Ovary (tissue), 9 donors: ENCODE data around the gene ZNF837. TPM values are rescaled to one million over a fixed set of nuclear protein-coding genes. Genes with fewer than 3 reads are reported as not detected.

ENCODE experiments used
- DNase-seq, 5 donors: peaks; one replicate each; pipeline ENCODE4 v3.0.0-alpha.2; 2019 to 2020
- H3K27ac ChIP-seq, 2 donors: fragments of 200-600 bp; one replicate each; pipeline versions ENCODE4 v1.5.1 to v1.8.0; 2019 to 2022
- H3K27me3 ChIP-seq: fragments of 200-600 bp; one replicate; pipeline ENCODE4 v1.8.0; 2022
- H3K36me3 ChIP-seq: fragments of 200-600 bp; sonication (generic); one replicate; pipeline ENCODE4 v1.5.1; 2019
- H3K4me1 ChIP-seq: one replicate; pipeline ENCODE4 v1.8.1; 2013; ENCODE audit warnings: mild to moderate bottlenecking, moderate library complexity; ENCODE audit not compliant: insufficient read depth
- H3K4me3 ChIP-seq: fragments of 200-600 bp; sonication (generic); one replicate; pipeline ENCODE4 v1.5.1; 2017
- H3K9me3 ChIP-seq, 2 donors: fragments of 200-600 bp in 1 of 2; sonication (generic) in 1 of 2; one replicate each; pipeline versions ENCODE4 v1.5.1 to v1.8.1; 2013 to 2019; ENCODE audit warnings: mild to moderate bottlenecking in 1 of 2, moderate library complexity in 1 of 2
- EP300 ChIP-seq: sonication (generic); formaldehyde crosslinking; IDR thresholded peaks from one replicate; pipeline ENCODE4 v1.6.1; 2017; ENCODE audit warnings: antibody characterized with exemption
- POLR2A ChIP-seq: fragments of 450-650 bp; IDR thresholded peaks from one replicate; pipeline ENCODE4 v1.6.1; 2017; ENCODE audit warnings: antibody characterized with exemption, mild to moderate bottlenecking, moderate library complexity
- WGBS, 3 donors: extraction: QIAGEN DNeasy Blood & Tissue Kit in 1 of 3; methylation state at CpG; one replicate each; pipeline versions ENCODE4 v1.1.5 to v1.1.7; 2013 to 2017; 5-methylcytosine and 5-hydroxymethylcytosine counted together
- intact Hi-C, 4 donors: fragments of 100-400 bp; cut with DNase I; formaldehyde crosslinking; loops; one replicate each; pipeline versions ENCODE4 v1.11.0 to v1.15.1; 2022 to 2023
- polyA plus RNA-seq, 2 donors: library from polyadenylated mRNA; stranded (reverse); fragments of 200-250 nt in 1 of 2; fragments of 350-450 nt in 1 of 2; fragmentation: Illumina TruSeq in 1 of 2; extraction: RNeasy Lipid Tissue Mini Kit (QIAGEN cat#74804) in 1 of 2; gene quantifications; one replicate each; pipeline ENCODE4 v1.2.3, GENCODE V29; 2013 to 2014
- total RNA-seq, 7 donors: library from RNA; depleted of rRNA in 2 of 7; stranded (reverse); fragments of >200 nt in 2 of 7; fragmentation: NEBNext Ultra II Directional in 3 of 7; extraction: Animal tissue kit (Norgen Biotek cat#: 25700) in 3 of 7; gene quantifications; one replicate each; pipeline versions ENCODE4 v1.1.0 to v1.2.4, GENCODE V29; 2016 to 2023
- TF ChIP-seq, protein P1 (sequence below), 3 donors: fragments of 450-650 bp in 2 of 3; fragments of 200-600 bp in 1 of 3; IDR thresholded peaks; one replicate each; pipeline versions ENCODE4 v1.5.1 to v1.8.0; 2016 to 2022; ENCODE audit warnings: antibody characterized with exemption in 3 of 3, mild to moderate bottlenecking in 1 of 3
- donor health status: DM: no; HTN: no; CAD: no; lungs with moderate emphysema.
- donor health status: DM: no; HTN: no; CAD: no.
- donor health status: Bipolar disorder and iron deficiency.
- donor health status: DM: yes; HTN: yes; CAD: no.
- donor health status: DM: no; HTN: no; CAD: no.
- donor health status: DM: yes; HTN: yes; CAD: no.

Gene ZNF837
- total and polyA plus RNA-seq, 9 donors, result 1.4 to 3.2 (median 2.5) TPM; not detected in 1

DNA sequence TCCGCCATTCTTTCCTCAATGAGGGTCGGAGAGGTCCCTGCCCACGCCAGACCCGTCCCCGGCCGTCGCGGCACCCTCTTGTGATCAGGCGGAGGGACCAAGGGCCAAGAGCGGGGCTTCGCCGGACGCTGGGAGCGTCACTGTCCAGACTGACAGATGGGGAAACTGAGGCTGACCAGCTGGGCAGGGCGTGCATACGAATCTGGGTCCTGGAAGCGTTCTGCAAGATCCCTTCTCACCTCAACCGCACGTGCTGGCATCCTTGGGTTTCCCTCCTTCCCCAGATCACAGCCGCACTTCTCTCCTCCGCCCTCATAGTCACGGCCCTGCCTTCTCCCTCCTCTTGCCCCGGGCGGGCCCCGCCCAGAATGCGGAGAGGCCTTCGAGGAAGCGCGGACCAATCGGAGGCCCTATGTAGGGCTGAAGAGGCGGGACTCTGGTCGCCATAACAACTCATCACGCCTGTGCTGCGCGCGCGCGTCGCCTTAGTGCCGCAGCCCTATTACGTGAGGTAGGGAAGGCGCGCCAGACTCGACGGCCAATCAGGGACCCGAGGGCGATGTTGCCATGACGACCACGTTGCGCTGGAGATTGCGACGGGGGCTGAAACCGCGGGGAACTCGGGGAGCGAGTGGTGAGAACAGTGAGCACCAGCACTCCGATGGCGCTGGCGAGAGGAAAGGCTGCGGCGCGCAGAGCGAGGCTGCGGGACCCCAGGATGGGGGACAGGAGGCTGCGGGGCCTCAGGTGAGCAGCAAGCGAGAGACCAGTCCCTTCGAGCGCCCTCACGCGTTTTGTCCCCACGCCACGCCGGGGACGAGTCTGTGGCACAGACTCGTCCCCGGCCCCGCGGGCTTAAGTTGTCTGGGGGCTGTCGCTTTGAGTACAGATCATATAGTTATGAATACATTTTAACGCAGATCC is 20.3 kb upstream of the ZNF837 start:
- peak; percentile 99 to 100 (median 100) for DNase-seq
- peak overlapping the region; percentile 43 for H3K4me3 ChIP-seq
- intact Hi-C loops, result no loop called here
- no peaks in the 10 kb centered on the region for H3K36me3 ChIP-seq
- peak; percentile 61 for TF ChIP-seq POLR2A
- TF ChIP-seq, protein P1, sequence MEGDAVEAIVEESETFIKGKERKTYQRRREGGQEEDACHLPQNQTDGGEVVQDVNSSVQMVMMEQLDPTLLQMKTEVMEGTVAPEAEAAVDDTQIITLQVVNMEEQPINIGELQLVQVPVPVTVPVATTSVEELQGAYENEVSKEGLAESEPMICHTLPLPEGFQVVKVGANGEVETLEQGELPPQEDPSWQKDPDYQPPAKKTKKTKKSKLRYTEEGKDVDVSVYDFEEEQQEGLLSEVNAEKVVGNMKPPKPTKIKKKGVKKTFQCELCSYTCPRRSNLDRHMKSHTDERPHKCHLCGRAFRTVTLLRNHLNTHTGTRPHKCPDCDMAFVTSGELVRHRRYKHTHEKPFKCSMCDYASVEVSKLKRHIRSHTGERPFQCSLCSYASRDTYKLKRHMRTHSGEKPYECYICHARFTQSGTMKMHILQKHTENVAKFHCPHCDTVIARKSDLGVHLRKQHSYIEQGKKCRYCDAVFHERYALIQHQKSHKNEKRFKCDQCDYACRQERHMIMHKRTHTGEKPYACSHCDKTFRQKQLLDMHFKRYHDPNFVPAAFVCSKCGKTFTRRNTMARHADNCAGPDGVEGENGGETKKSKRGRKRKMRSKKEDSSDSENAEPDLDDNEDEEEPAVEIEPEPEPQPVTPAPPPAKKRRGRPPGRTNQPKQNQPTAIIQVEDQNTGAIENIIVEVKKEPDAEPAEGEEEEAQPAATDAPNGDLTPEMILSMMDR (IDR thresholded peaks at IDR 0.05), result no peak
- 0 to 1% (median 1%) methylated on average over 79 to 80 of the region's 80 CpGs for WGBS, 3 donors
- peak overlapping the region in 1 of 2 donors; percentile 42 for H3K27ac ChIP-seq
- H3K27me3 ChIP-seq, result peaks cover 5% of the 10 kb centered on the region
- H3K4me1 ChIP-seq, result peaks cover 12% of the 10 kb centered on the region
- no peaks in the 10 kb centered on the region for H3K9me3 ChIP-seq

DNA sequence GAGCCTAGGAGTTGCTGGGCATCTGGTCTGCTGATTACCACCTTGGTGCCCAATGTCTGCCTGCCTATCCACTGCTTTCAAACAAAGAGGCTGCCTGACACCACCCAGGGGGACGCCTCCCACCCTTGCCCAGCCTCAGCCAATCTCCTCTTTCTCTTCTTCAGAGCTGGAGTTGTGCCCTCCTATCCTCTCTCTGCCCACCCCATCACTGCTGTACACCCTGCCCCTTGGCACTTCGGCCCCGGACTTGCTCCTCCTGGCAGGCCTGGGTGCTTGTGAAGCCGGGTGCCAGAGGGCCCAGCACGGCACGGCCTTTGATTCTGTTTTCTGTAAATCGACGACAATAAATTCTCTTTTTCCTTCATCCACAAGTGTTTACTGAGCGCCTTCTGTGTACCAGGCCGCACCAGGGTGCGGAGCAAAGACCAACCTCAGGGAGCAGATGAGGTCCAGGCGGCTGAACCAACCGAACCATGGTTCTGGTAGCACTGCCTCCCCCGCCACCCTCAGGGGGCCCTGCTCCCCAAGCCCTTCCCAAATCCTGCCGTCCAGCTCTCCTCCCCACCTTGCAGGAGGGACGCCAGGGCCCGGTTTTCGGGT is 19.6 kb upstream of the ZNF837 start:
- TF ChIP-seq, protein P1 (IDR thresholded peaks at IDR 0.05), result no peak
- TF ChIP-seq POLR2A (no peak), EP300 (no peak)
- no peaks in the 10 kb centered on the region for H3K36me3 ChIP-seq
- WGBS, 3 donors, result 36 to 44% (median 42%) methylated on average over 18 of the region's 18 CpGs
- no peak overlapping the region for H3K27ac ChIP-seq
- H3K4me1 ChIP-seq, result peaks cover 14% of the 10 kb centered on the region
- intact Hi-C loops, result no loop called here
- DNase-seq, result no peak
- no peaks in the 10 kb centered on the region for H3K9me3 ChIP-seq
- peak overlapping the region; percentile 43 for H3K4me3 ChIP-seq
- H3K27me3 ChIP-seq, result peaks cover 5% of the 10 kb centered on the region

DNA sequence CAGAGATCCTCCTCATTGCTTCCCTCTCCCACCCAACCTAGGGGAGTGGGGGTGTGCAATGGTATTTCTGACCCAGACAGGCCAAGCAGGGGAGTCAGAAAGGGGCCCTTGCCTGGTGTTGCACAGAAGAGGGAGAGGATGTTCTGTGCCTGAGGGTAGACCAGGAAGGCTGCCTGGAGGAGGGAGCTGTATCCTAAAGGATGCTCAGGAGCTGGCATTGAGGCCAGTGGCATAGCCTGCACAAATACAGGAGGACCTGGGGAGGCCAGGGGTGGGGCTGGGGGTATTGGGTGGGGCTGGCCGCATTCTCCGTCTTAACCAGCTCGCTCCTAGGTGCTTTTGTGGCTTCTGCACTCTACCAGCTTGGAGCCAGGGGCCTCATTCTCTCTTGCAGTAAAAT is 19.1 kb upstream of the ZNF837 start:
- 97 to 100% (median 99%) methylated on average over 3 of the region's 3 CpGs for WGBS, 3 donors
- Histone ChIP-seq H3K27ac (no peak overlapping the region), H3K36me3 (no peaks in the 10 kb centered on the region), H3K27me3 (peaks cover 5% of the 10 kb centered on the region), H3K4me3 (no peak overlapping the region), H3K9me3 (no peaks in the 10 kb centered on the region), H3K4me1 (peaks cover 14% of the 10 kb centered on the region)
- DNase-seq, result no peak
- TF ChIP-seq POLR2A, result no peak
- intact Hi-C loops, result no loop called here

DNA sequence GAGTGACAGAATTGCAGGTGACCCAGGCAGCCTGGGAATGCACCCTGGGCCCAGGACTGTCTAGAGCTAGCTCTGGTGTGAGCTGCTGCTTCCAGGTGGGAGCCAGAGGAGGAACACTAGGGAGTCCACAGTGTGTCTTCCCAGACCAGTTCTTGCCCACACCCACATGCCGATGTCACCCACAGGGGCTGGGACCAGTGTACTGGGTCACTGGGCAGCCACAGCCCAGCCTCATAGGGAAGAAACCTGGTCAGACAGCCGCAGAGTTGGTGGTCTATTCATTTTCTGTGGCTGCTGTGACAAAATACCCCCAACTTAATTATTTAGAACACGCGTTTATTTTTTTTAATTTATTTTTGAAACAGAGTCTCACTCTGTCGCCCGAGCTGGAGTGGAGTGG is 17.7 kb upstream of the ZNF837 start:
- WGBS, 3 donors, result 90 to 92% (median 92%) methylated on average over 6 of the region's 6 CpGs
- peaks cover 5% of the 10 kb centered on the region for H3K27me3 ChIP-seq
- H3K4me3 ChIP-seq, result no peak overlapping the region
- intact Hi-C loops, result no loop called here
- no peaks in the 10 kb centered on the region for H3K36me3 ChIP-seq
- H3K4me1 ChIP-seq, result peaks cover 14% of the 10 kb centered on the region
- DNase-seq, result no peak
- no peak overlapping the region for H3K27ac ChIP-seq
- TF ChIP-seq EP300, result no peak
- TF ChIP-seq, protein P1 (IDR thresholded peaks at IDR 0.05), result no peak
- TF ChIP-seq POLR2A, result no peak
- H3K9me3 ChIP-seq, result no peaks in the 10 kb centered on the region

DNA sequence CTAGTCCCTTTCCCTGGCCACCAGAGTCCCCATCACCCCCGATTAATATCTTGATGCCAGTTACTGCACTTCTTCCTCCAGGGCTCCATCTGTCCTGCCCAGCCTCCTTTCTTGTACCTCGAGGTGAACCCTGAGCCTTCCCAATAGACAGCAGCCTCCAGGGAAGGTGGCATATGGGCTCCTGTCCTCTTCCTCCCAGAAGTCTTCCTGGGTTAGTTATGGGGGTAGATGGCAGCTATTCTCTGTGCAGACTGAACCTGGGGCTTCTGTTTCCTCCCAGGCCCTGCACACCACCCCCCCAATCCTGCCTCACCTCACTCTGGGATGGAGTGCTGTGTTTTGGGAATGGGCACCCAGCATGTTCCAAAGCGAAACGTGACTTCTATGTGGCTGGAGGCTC is 17.3 kb upstream of the ZNF837 start:
- peaks cover 5% of the 10 kb centered on the region for H3K27me3 ChIP-seq
- intact Hi-C loops, result no loop called here
- H3K36me3 ChIP-seq, result no peaks in the 10 kb centered on the region
- DNase-seq, result no peak
- H3K4me1 ChIP-seq, result peaks cover 14% of the 10 kb centered on the region
- 79 to 80% (median 79%) methylated on average over 4 of the region's 4 CpGs for WGBS, 3 donors
- no peaks in the 10 kb centered on the region for H3K9me3 ChIP-seq
- H3K27ac ChIP-seq, result no peak overlapping the region
- no peak overlapping the region for H3K4me3 ChIP-seq
- no peak for TF ChIP-seq EP300
- no peak for TF ChIP-seq POLR2A
- TF ChIP-seq, protein P1 (IDR thresholded peaks at IDR 0.05), result no peak
